ENCODE measurements around the gene RASSF1. TPM values are rescaled to one million over a fixed set of nuclear protein-coding genes. Genes with fewer than 3 reads are reported as not detected.
A peak's percentile ranks its signal among the peaks of the same experiment; 100 is the strongest.

The RASSF1 gene
- total and polyA plus RNA-seq, 2 donors (not counting 3 experiments of a cell fraction or from before 2014, with no cell fraction given), result 31.9 to 59.7 TPM

GRCh38 chr3:50322386-50323091 is 18.1 kb downstream of the RASSF1 start, which contains the start of gene HYAL2:
TSS of gene HYAL2 (minus strand) at chr3:50322745. CDS start at chr3:50320489, 2,256 bp downstream.
- TF ChIP-seq POLR2AphosphoS5 (IDR thresholded peaks at IDR 0.05; ENCODE audit: insufficient read depth, low read depth, low read length) (peak; percentile 95), FOS (IDR thresholded peaks at IDR 0.05; ENCODE audit: borderline replicate concordance, insufficient read depth, low read length) (peak; percentile 5), GATA2 (IDR thresholded peaks at IDR 0.05; ENCODE audit: insufficient read depth, insufficient read length, low read depth, low read length) (peak; percentile 45), EZH2 (IDR thresholded peaks at IDR 0.05; ENCODE audit: borderline replicate concordance, low read depth, low read length, severe bottlenecking) (no peak), MAX (IDR thresholded peaks at IDR 0.05; ENCODE audit: insufficient read depth, insufficient read length) (no peak), POLR2A (IDR thresholded peaks at IDR 0.05; ENCODE audit: low read depth, low read length) (peak; percentile 91), CTCF (IDR thresholded peaks at IDR 0.05; ENCODE audit: extremely low read depth in 1 of 2, insufficient read depth in 1 of 2, low read depth in 1 of 2, low read length in 2 of 2) (no peak), JUN (IDR thresholded peaks at IDR 0.05; ENCODE audit: borderline replicate concordance, insufficient read depth, insufficient read length, low read depth) (no peak), MYC (IDR thresholded peaks at IDR 0.05; ENCODE audit: low read depth, low read length) (no peak)
- H3K9ac ChIP-seq (replicated peaks; ENCODE audit: extremely low read depth, insufficient read depth, low read length), result peak within 1 kb of the TSS; percentile 89
- no peaks in the 10 kb centered on the region for H3K27me3 ChIP-seq (ENCODE audit: control insufficient read depth in 2 of 2, insufficient read depth in 2 of 2, low read length in 2 of 2)
- H2AFZ ChIP-seq (ENCODE audit: low read depth, low read length), result no peak within 1 kb of the TSS
- H3K4me3 ChIP-seq (replicated peaks in 1 of 3; ENCODE audit: insufficient read depth in 1 of 3, low read depth in 1 of 3, low read length in 3 of 3), result peak within 1 kb of the TSS; percentile 31 to 89 (median 89)
- TSS peak; percentile 6 for BruUV-seq (replicated peaks)
- dilution Hi-C loops (cut with MboI; ENCODE audit: extremely low pct_ligation_motif_present, low sequenced_read_pairs) (no loop called here), intact Hi-C loops (cut with micrococcal nuclease) (loop anchor here (1.0 to 2.0 kb wide), 4 partner anchors 12 to 156 kb away; partner anchors contain the start of genes HYAL3, IFRD2 and NAA80)
- H3K9me3 ChIP-seq (replicated peaks; ENCODE audit: control insufficient read depth, insufficient read depth, low read length), result no peaks in the 10 kb centered on the region
- POLR2A ChIA-PET, result interaction anchor here (0.6 to 5.1 kb wide), 3 partner anchors 13 to 214 kb away, joined by 3 to 38 read pairs (median 5); partner anchors contain the start of genes HYAL3 and NAA80
- H3K4me2 ChIP-seq (ENCODE audit: insufficient read depth, low read length), result peak within 1 kb of the TSS; percentile 75
- CTCF ChIA-PET, result interaction anchor here (0.8 to 4.3 kb wide), 8 partner anchors 13 to 220 kb away, joined by 3 to 66 read pairs (median 23); partner anchors contain the start of genes HYAL1, HYAL3, NAA80 and RASSF1
- peaks cover 60% of the 10 kb centered on the region for H3K4me1 ChIP-seq (ENCODE audit: control insufficient read depth, extremely low read depth, insufficient read depth, low read length)
- peaks cover 49% of the 10 kb centered on the region for H3K79me2 ChIP-seq (ENCODE audit: control insufficient read depth, insufficient read depth, low read length)
- H3K27ac ChIP-seq (ENCODE audit: insufficient read depth, low read depth, low read length), result peak within 1 kb of the TSS; percentile 99
- DNase-seq (ENCODE audit: low read depth, low spot score), result peak; percentile 74
- peak; percentile 99 for FAIRE-seq
- H3K9me1 ChIP-seq (replicated peaks; ENCODE audit: control insufficient read depth, extremely low read depth, insufficient read depth, low read length), result no peaks in the 10 kb centered on the region
- no peaks in the 10 kb centered on the region for H4K20me1 ChIP-seq (replicated peaks; ENCODE audit: control insufficient read depth, extremely low read depth, insufficient read depth, low read length)
- peaks cover 8 to 32% of the 10 kb centered on the region in 2 experiments for H3K36me3 ChIP-seq (ENCODE audit: control insufficient read depth in 2 of 2, extremely low read depth in 1 of 2, insufficient read depth in 2 of 2, low read length in 2 of 2)

Data from endothelial cell of umbilical vein (primary cell).